Measurements from ENCODE around the gene ZC3H12A. TPM values are rescaled to one million over a fixed set of nuclear protein-coding genes. Genes with fewer than 3 reads are reported as not detected.
A peak's percentile ranks its signal among the peaks of the same experiment; 100 is the strongest.

Gene ZC3H12A
- total RNA-seq, 1 experiment from 2014 or later = 51.4 TPM

DNA sequence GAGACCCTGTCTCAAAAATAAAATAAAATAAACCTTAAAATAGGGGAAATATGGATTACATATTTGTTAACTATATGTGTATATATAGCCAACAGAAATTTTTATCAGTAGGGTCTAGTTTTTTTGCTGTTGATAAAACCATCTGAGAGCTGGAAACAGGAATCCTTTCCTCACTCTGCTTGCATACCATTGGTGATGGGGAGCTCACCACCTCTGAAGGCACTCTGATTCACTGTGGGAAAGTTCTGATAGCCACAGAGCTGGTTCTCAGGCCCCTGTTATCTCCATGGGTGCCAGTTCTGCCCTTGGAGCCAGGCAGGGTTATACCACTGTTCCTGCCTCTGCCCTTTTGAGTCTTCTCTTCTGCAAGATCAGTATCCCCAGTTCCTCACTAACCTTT, 17.8 kb upstream of the ZC3H12A start:
- Mint-ChIP-seq H3K36me3 (ENCODE audit: insufficient read depth, unreplicated experiment) (peaks cover 14% of the 10 kb centered on the region), H3K4me3 (ENCODE audit: unreplicated experiment) (no peak overlapping the region), H3K27ac (ENCODE audit: low read depth, unreplicated experiment) (no peak overlapping the region), H3K27me3 (ENCODE audit: insufficient read depth, unreplicated experiment) (no peaks in the 10 kb centered on the region), H3K4me1 (ENCODE audit: insufficient read depth, unreplicated experiment) (peaks cover 9% of the 10 kb centered on the region), H3K9me3 (ENCODE audit: unreplicated experiment) (no peaks in the 10 kb centered on the region)
- no peak for DNase-seq (ENCODE audit: unreplicated experiment)
- intact Hi-C loops (cut with micrococcal nuclease) = loop anchor here (5.0 kb wide), 1 partner anchor 96 kb away; the partner anchor contains the start of gene SNIP1
- TF ChIP-seq, protein P1, sequence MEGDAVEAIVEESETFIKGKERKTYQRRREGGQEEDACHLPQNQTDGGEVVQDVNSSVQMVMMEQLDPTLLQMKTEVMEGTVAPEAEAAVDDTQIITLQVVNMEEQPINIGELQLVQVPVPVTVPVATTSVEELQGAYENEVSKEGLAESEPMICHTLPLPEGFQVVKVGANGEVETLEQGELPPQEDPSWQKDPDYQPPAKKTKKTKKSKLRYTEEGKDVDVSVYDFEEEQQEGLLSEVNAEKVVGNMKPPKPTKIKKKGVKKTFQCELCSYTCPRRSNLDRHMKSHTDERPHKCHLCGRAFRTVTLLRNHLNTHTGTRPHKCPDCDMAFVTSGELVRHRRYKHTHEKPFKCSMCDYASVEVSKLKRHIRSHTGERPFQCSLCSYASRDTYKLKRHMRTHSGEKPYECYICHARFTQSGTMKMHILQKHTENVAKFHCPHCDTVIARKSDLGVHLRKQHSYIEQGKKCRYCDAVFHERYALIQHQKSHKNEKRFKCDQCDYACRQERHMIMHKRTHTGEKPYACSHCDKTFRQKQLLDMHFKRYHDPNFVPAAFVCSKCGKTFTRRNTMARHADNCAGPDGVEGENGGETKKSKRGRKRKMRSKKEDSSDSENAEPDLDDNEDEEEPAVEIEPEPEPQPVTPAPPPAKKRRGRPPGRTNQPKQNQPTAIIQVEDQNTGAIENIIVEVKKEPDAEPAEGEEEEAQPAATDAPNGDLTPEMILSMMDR (IDR thresholded peaks at IDR 0.05; ENCODE audit: unreplicated experiment) = no peak
- ChIA-PET CTCF (interaction anchor here (1.0 to 12.3 kb wide), 6 partner anchors 7 to 225 kb away, joined by 3 to 234 read pairs (median 6); partner anchors contain the start of gene ZC3H12A), POLR2A (interaction anchor here (0.9 to 6.9 kb wide), 3 partner anchors 20 to 31 kb away, joined by 3 to 79 read pairs (median 36); partner anchors contain the start of gene ZC3H12A)
- no TSS peak for BruUV-seq (replicated peaks)

DNA sequence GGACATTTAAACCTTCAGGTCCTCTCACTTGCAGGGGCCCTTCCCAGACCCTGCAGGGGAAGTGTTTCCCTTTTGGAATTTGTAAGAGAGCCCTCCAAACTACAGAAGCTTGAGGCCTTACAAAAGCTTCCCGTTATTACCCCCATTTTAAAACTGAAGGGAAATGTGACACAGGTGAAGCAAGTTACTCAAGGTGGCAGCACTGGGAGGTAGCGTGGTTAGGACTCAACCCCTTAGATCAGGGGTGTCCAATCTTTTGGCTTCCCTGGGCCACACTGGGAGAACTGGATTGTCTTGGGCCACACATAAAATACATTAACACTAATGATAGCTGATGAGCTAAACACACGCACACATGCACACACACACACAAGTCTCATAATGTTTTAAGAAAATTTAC, 15.8 kb upstream of the ZC3H12A start:
- Mint-ChIP-seq H3K36me3 (ENCODE audit: insufficient read depth, unreplicated experiment) (peaks cover 14% of the 10 kb centered on the region), H3K27ac (ENCODE audit: low read depth, unreplicated experiment) (no peak overlapping the region), H3K9me3 (ENCODE audit: unreplicated experiment) (no peaks in the 10 kb centered on the region), H3K4me1 (ENCODE audit: insufficient read depth, unreplicated experiment) (peaks cover 9% of the 10 kb centered on the region), H3K4me3 (ENCODE audit: unreplicated experiment) (no peak overlapping the region), H3K27me3 (ENCODE audit: insufficient read depth, unreplicated experiment) (no peaks in the 10 kb centered on the region)
- DNase-seq (ENCODE audit: unreplicated experiment) = no peak
- no TSS peak for BruUV-seq (replicated peaks)
- intact Hi-C loops (cut with micrococcal nuclease) = loop anchor here (5.0 kb wide), 1 partner anchor 94 kb away; the partner anchor contains the start of gene SNIP1
- CTCF ChIA-PET = interaction anchor here (0.6 to 12.3 kb wide), 7 partner anchors 9 to 995 kb away, joined by 3 to 234 read pairs (median 6); partner anchors contain the start of gene ZC3H12A
- POLR2A ChIA-PET = interaction anchor here (0.8 to 1.2 kb wide), 3 partner anchors 14 to 21 kb away, joined by 3 to 4 read pairs (median 4); partner anchors contain the start of gene ZC3H12A
- TF ChIP-seq, protein P1 (IDR thresholded peaks at IDR 0.05; ENCODE audit: unreplicated experiment) = no peak

DNA sequence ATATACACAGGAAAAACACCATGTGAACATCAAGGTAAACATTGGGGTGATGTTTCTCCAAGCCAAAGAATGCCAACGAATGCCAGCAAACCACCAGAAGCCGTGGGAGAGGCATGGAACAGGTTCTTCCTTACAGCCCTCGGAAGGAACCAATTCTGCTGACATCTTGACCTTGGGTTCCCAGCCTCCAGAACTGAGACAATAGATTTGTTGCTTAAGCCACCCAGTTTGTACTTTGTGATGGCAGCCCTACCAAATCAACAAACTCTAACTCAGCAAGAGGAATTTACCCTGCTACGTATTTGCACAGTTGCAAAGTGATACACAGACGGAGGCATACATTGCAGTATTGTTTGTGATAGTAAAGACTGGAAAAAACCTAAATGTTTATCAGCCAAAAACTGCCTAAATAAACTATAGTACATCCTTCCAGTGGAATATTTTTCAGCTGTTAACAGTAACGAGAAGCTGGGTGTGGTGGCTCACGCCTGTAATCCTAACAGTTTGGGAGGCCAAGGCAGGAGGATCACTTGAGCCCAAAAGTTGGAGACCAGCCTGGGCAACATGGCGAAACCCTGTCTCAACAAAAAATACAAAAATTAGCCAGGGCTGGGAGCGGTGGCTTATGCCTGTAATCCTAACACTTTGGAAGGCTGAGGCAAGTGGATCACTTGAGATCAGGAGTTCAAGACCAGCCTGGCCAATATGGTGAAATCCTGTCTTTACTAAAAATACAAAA, 12.5 kb upstream of the ZC3H12A start:
- Mint-ChIP-seq H3K4me3 (ENCODE audit: unreplicated experiment) (no peak overlapping the region), H3K4me1 (ENCODE audit: insufficient read depth, unreplicated experiment) (no peaks in the 10 kb centered on the region), H3K27me3 (ENCODE audit: insufficient read depth, unreplicated experiment) (no peaks in the 10 kb centered on the region), H3K36me3 (ENCODE audit: insufficient read depth, unreplicated experiment) (peaks cover 10% of the 10 kb centered on the region), H3K9me3 (ENCODE audit: unreplicated experiment) (no peaks in the 10 kb centered on the region), H3K27ac (ENCODE audit: low read depth, unreplicated experiment) (no peak overlapping the region)
- ChIA-PET POLR2A (interaction anchor here (8.3 kb wide), 1 partner anchor 14 kb away, joined by 143 read pairs; the partner anchor contains the start of gene ZC3H12A), CTCF (interaction anchor here (0.6 to 6.0 kb wide), 7 partner anchors 9 to 707 kb away, joined by 3 to 70 read pairs (median 4); partner anchors contain the start of gene DNALI1)
- TF ChIP-seq, protein P1 (IDR thresholded peaks at IDR 0.05; ENCODE audit: unreplicated experiment) = no peak
- peak; percentile 88 for DNase-seq (ENCODE audit: unreplicated experiment)
- intact Hi-C loops (cut with micrococcal nuclease) = no loop called here
- no TSS peak for BruUV-seq (replicated peaks)

DNA sequence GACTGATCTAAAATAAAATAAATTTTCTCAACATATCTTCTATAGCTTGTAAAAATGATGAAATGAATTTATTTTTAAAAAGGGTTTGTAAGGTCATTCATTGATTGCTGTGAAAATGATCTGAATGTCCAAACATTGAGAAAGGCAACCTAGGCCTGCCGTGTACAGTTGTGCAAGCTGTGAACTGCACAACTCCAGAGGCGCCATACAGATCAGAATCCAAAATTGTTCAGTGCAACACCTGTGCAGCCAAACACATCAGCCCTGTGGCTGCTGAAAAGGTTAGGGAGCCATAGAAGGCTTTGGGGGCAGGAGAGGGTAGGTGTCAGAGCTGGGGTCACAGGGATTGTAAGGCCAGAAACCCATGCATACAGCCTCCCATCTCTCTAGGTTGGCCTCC, 9.9 kb upstream of the ZC3H12A start:
- no TSS peak for BruUV-seq (replicated peaks)
- ChIA-PET CTCF (interaction anchor here (1.2 to 6.0 kb wide), 5 partner anchors 11 to 218 kb away, joined by 3 to 70 read pairs (median 6); no protein-coding TSS in a partner anchor), POLR2A (interaction anchor here (8.3 kb wide), 1 partner anchor 11 kb away, joined by 143 read pairs; the partner anchor contains the start of gene ZC3H12A)
- Mint-ChIP-seq H3K4me3 (ENCODE audit: unreplicated experiment) (no peak overlapping the region), H3K27me3 (ENCODE audit: insufficient read depth, unreplicated experiment) (no peaks in the 10 kb centered on the region), H3K36me3 (ENCODE audit: insufficient read depth, unreplicated experiment) (peaks cover 5% of the 10 kb centered on the region), H3K27ac (ENCODE audit: low read depth, unreplicated experiment) (no peak overlapping the region), H3K9me3 (ENCODE audit: unreplicated experiment) (no peaks in the 10 kb centered on the region), H3K4me1 (ENCODE audit: insufficient read depth, unreplicated experiment) (peaks cover 1% of the 10 kb centered on the region)
- intact Hi-C loops (cut with micrococcal nuclease) = no loop called here
- no peak for DNase-seq (ENCODE audit: unreplicated experiment)
- TF ChIP-seq, protein P1 (IDR thresholded peaks at IDR 0.05; ENCODE audit: unreplicated experiment) = no peak
